LNCaP clone FGC (cell line): ENCODE measurements around the gene ST8SIA4.

ENCODE experiments used
- DNase-seq: peaks from one replicate; pipeline ENCODE4 v3.0.0-alpha.2; 2011; ENCODE audit warnings: low read depth
- H3K4me3 ChIP-seq: 2 replicates; pipeline ENCODE4 v1.5.1; 2011; ENCODE audit warnings: mild to moderate bottlenecking, low read depth, low read length, control low read depth
- CTCF ChIP-seq: IDR thresholded peaks from 2 replicates; pipeline ENCODE4 v1.5.1; 2012; ENCODE audit warnings: mild to moderate bottlenecking; ENCODE audit not compliant: control insufficient read depth, insufficient read depth; ENCODE audit errors: extremely low read depth

The ST8SIA4 gene

GRCh38 chr5:100903039-100903887, at the start of gene ST8SIA4:
ST8SIA4 (minus strand) TSS chr5:100903282; CDS start chr5:100902955, 327 bp downstream.
- peak; percentile 6 for DNase-seq
- H3K4me3 ChIP-seq, result peak within 1 kb of the TSS; percentile 35
- TF ChIP-seq CTCF, result no peak

GRCh38 chr5:100950985-100951384, 47.9 kb upstream of the ST8SIA4 start:
- TF ChIP-seq CTCF, result no peak
- DNase-seq, result no peak
- no peak overlapping the region for H3K4me3 ChIP-seq

GRCh38 chr5:100913298-100913697, 10.2 kb upstream of the ST8SIA4 start:
- DNase-seq, result no peak
- no peak for TF ChIP-seq CTCF
- H3K4me3 ChIP-seq, result no peak overlapping the region

GRCh38 chr5:100909034-100909433, 6.0 kb upstream of the ST8SIA4 start:
- no peak overlapping the region for H3K4me3 ChIP-seq
- no peak for DNase-seq
- no peak for TF ChIP-seq CTCF

- no peak for TF ChIP-seq CTCF
- no peak overlapping the region for H3K4me3 ChIP-seq
- DNase-seq, result no peak
These were observed 2.3 kb upstream of the ST8SIA4 start for GRCh38 chr5:100905259-100905914.

GRCh38 chr5:100904259-100904861, 1.3 kb upstream of the ST8SIA4 start:
- no peak for DNase-seq
- TF ChIP-seq CTCF, result no peak
- no peak overlapping the region for H3K4me3 ChIP-seq
